ENCODE results near the gene DCAF6. TPM values are rescaled to one million over a fixed set of nuclear protein-coding genes. Genes with fewer than 3 reads are reported as not detected.

Gene DCAF6
- total RNA-seq, 4 donors from 2014 or later = 31.9 to 57.7 (median 50.4) TPM

DNA sequence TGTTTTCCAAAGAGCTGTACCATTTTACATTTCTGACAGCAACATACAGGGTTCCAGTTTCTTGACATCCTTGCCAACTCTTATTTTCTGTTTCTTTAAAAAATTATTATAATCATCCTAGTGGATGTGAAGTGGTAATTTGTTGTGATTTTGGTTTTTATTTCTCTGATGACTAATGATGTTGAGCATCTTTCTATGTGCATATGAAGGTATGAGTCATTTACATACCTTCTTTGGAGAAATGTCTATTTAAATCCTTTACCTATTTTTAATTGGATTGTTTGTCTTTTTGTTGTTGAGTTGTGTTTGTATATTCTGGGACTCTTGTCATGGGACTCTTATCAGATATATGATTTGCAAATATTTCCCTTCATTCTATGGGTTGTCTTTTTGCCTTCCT lies 21.2 kb downstream of the DCAF6 start:
- TF ChIP-seq, protein P1, sequence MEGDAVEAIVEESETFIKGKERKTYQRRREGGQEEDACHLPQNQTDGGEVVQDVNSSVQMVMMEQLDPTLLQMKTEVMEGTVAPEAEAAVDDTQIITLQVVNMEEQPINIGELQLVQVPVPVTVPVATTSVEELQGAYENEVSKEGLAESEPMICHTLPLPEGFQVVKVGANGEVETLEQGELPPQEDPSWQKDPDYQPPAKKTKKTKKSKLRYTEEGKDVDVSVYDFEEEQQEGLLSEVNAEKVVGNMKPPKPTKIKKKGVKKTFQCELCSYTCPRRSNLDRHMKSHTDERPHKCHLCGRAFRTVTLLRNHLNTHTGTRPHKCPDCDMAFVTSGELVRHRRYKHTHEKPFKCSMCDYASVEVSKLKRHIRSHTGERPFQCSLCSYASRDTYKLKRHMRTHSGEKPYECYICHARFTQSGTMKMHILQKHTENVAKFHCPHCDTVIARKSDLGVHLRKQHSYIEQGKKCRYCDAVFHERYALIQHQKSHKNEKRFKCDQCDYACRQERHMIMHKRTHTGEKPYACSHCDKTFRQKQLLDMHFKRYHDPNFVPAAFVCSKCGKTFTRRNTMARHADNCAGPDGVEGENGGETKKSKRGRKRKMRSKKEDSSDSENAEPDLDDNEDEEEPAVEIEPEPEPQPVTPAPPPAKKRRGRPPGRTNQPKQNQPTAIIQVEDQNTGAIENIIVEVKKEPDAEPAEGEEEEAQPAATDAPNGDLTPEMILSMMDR (IDR thresholded peaks at IDR 0.05) = no peak
- no peak for TF ChIP-seq POLR2A (IDR thresholded peaks at IDR 0.05)
- DNase-seq (ENCODE audit: low spot score in 2 of 2) = no peak
- intact Hi-C loops (cut with DNase I; ENCODE audit: low total_unique reads) = no loop called here
- no peak overlapping the region for H3K4me3 ChIP-seq (ENCODE audit: low read depth, poor library complexity, severe bottlenecking)

DNA sequence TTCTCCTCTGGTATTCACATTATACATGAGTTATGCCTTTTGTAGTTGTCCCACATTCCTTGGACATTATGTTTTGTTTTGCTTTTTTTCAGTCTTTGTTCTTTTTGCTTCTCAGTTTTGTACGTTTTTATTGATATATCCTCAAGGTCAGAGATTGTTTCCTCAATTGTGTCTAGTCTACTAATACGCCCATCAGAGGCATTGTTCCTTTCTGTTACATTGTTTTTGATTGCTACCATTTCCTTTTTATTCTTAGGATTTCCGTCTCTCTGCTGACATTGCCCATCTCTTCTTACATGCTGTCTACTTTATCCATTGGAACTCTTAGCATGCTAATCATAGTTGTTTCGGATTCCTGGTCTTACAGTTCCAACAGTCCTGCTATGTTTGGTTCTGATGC lies 28.2 kb downstream of the DCAF6 start:
- DNase-seq (ENCODE audit: low spot score in 2 of 2) = no peak
- H3K4me3 ChIP-seq (ENCODE audit: low read depth, poor library complexity, severe bottlenecking) = no peak overlapping the region
- 83 to 88% methylated on average over 4 of the region's 4 CpGs for WGBS, 2 donors
- intact Hi-C loops (cut with DNase I; ENCODE audit: low total_unique reads) = no loop called here
- TF ChIP-seq, protein P1 (IDR thresholded peaks at IDR 0.05) = no peak
- TF ChIP-seq POLR2A (IDR thresholded peaks at IDR 0.05) = no peak

DNA sequence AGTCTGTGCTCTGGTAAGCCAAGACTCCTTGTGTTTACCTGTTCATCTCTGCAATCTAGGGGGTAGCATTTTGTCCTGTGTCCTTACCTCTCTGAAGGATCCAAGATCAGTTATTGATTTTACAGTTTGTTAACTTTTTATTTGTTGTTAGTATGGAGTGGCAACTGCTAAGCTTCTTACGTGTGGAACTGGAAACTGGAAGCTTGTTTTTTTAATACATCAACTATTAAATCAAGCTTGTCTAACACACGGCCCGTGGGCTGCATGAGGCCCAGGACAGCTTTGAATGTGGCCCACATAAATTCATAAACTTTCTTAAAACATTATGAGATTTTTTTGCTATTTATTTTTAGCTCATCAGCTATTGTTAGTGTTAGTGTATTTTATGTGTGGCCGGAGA lies 29.6 kb downstream of the DCAF6 start:
- intact Hi-C loops (cut with DNase I; ENCODE audit: low total_unique reads) = no loop called here

DNA sequence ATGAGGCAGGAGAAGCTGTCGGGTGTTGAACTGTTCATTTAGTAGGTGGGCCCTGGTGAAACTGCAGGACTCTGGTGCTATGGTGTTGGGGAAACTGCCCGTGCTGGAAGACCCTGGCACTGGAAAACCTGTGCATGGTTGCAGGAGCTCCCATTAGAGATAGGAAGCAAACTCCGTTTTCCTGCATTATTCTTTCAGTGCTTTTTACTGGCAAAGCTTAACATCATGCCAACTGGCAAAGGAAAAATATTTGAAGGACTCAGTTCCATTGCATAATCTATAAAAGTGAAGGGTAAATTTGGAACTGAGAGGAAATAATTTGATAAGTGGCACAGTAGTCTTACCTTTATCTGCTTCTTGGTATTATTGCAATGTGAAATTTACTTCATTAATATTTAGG lies 32.1 kb downstream of the DCAF6 start:
- WGBS, 2 donors = 72 to 84% methylated on average over 3 of the region's 3 CpGs
- H3K4me3 ChIP-seq (ENCODE audit: low read depth, poor library complexity, severe bottlenecking) = no peak overlapping the region
- intact Hi-C loops (cut with DNase I; ENCODE audit: low total_unique reads) = no loop called here
- DNase-seq (ENCODE audit: low spot score in 2 of 2) = no peak
- TF ChIP-seq, protein P1 (IDR thresholded peaks at IDR 0.05) = no peak
- TF ChIP-seq POLR2A (IDR thresholded peaks at IDR 0.05) = no peak

More for the DNA sequence above, 29.6 kb downstream of the DCAF6 start:
- no peak overlapping the region for H3K4me3 ChIP-seq (ENCODE audit: low read depth, poor library complexity, severe bottlenecking)
- TF ChIP-seq, protein P1 (IDR thresholded peaks at IDR 0.05) = no peak
- TF ChIP-seq POLR2A (IDR thresholded peaks at IDR 0.05) = no peak
- 81 to 91% methylated on average over 4 of the region's 4 CpGs for WGBS, 2 donors
- DNase-seq (ENCODE audit: low spot score in 2 of 2) = no peak

DNA sequence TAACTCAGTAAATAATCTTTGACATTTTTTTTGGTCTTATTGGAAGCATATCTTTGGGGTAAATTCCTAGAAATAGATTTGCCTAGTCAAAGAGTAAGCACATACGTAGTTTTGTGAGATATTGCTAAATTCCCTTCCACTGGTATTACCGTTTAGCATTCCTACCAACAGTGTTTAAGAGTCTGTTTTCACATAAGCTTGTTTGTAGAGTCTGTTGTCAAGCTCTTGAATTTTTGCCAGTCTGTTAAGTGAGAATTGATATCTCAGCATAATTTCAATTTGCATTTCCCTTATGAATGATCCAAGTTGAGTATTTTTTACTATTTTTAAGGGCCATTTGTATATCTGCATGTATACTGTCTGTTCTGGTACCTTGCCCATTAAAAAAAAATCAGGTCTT lies 37.3 kb downstream of the DCAF6 start:
- no peak for DNase-seq (ENCODE audit: low spot score in 2 of 2)
- TF ChIP-seq, protein P1 (IDR thresholded peaks at IDR 0.05) = no peak
- no peak for TF ChIP-seq POLR2A (IDR thresholded peaks at IDR 0.05)
- 67 to 80% methylated on average over 2 of the region's 2 CpGs for WGBS, 2 donors
- H3K4me3 ChIP-seq (ENCODE audit: low read depth, poor library complexity, severe bottlenecking) = no peak overlapping the region
- intact Hi-C loops (cut with DNase I; ENCODE audit: low total_unique reads) = no loop called here

DNA sequence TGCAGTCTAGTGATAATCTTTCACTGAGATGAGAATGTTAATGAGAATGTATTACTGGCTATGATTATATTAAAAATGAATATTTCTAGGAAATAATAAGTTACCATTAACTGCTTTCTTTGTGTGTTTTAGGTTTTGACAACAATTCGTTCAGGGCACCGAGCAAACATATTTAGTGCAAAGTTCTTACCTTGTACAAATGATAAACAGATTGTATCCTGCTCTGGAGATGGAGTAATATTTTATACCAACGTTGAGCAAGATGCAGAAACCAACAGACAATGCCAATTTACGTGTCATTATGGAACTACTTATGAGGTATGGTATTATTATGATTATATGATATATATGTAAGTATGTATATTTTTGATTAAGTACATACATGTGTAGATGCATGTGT lies 38.2 kb downstream of the DCAF6 start:
- intact Hi-C loops (cut with DNase I; ENCODE audit: low total_unique reads) = no loop called here
- no peak for DNase-seq (ENCODE audit: low spot score in 2 of 2)
- H3K4me3 ChIP-seq (ENCODE audit: low read depth, poor library complexity, severe bottlenecking) = no peak overlapping the region
- no peak for TF ChIP-seq POLR2A (IDR thresholded peaks at IDR 0.05)
- TF ChIP-seq, protein P1 (IDR thresholded peaks at IDR 0.05) = no peak
- 65 to 77% methylated on average over 4 of the region's 4 CpGs for WGBS, 2 donors

Measured in lower leg skin (tissue), 4 donors.